GM12878 (cell line): ENCODE results near the gene REV1.

ENCODE experiments used
- DPF2 ChIP-seq: fragments of 450-650 bp; IDR thresholded peaks from 2 replicates; pipeline ENCODE4 v1.6.1; 2017; ENCODE audit warnings: mild to moderate bottlenecking
- EZH2 ChIP-seq: IDR thresholded peaks from 2 replicates; pipeline ENCODE4 v1.6.1; 2012; ENCODE audit warnings: low read depth, mild to moderate bottlenecking, control low read depth, inconsistent platforms, low read length, borderline replicate concordance; ENCODE audit not compliant: control insufficient read depth

- TF ChIP-seq EZH2 (no peak), DPF2 (no peak)
Observed at GRCh38 chr2:99504844-99505584, 15.2 kb upstream of the REV1 start.
